KG1 (cell line): ENCODE data around the gene MAP4K4.

Source experiments
- DNase-seq: peaks from one replicate; lab custom pipeline; 2025; lab: John Stamatoyannopoulos, UW

Gene MAP4K4

GRCh38 chr2:101723371-101724124, 26.0 kb downstream of the MAP4K4 start:
- DNase-seq, result no peak

DNA sequence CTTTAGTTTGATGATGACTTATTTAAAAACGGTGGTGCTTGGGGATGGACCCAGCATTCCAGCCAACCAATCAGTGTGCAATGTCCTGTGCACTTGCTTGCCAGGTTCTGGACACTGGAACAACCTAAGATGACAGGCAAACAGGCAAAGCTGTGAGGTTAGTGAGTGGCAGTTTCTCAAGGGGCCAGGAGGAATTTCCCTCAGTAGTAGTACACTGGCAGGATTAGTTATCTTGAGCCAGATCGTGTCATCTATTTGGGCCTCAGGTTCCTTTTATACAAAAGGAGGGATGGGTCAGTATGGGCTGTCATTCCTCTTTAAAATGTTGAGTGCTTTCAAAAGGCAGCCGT, 26.6 kb downstream of the MAP4K4 start:
- no peak for DNase-seq

DNA sequence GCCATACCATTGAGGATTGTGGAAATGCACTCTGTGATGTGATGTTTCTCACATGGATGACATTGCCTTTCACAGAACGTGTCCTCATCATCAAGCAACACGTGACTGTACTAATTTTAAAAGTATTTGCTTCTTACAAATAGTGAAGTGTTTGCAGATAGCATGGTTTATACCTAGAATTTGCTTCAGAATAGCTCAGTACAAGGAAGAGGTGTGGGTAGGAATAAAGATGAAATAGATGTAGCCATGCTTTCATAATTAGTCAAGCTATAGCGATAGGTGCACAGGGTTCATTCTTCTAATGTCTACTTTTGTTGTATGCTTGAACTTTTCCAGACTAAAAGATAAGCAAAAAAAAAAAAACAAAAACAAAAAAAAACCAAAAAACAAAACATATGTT, 27.5 kb downstream of the MAP4K4 start:
- DNase-seq, result no peak

GRCh38 chr2:101725515-101726192, 28.1 kb downstream of the MAP4K4 start:
- DNase-seq, result no peak

DNA sequence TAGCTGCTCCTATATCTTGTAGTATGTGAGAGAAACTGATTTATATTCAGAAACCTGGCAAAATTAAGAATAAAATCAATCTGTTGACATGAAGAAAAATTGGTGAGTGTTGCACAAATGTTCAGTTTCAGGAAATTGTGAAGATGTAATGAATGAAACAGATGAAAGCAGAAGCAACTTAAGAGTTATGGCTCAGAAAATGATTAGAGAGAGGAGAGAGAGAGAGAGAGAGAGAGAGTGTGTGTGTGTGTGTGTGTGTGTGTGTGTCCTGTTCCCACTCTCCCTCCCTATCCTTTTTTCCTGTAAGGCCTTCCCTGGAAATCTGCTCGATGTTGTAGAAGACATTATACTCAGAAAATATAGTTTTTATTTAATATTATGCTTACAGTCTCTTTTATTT, 31.4 kb downstream of the MAP4K4 start:
- no peak for DNase-seq

GRCh38 chr2:101729521-101730190, 32.1 kb downstream of the MAP4K4 start:
- DNase-seq, result no peak

DNA sequence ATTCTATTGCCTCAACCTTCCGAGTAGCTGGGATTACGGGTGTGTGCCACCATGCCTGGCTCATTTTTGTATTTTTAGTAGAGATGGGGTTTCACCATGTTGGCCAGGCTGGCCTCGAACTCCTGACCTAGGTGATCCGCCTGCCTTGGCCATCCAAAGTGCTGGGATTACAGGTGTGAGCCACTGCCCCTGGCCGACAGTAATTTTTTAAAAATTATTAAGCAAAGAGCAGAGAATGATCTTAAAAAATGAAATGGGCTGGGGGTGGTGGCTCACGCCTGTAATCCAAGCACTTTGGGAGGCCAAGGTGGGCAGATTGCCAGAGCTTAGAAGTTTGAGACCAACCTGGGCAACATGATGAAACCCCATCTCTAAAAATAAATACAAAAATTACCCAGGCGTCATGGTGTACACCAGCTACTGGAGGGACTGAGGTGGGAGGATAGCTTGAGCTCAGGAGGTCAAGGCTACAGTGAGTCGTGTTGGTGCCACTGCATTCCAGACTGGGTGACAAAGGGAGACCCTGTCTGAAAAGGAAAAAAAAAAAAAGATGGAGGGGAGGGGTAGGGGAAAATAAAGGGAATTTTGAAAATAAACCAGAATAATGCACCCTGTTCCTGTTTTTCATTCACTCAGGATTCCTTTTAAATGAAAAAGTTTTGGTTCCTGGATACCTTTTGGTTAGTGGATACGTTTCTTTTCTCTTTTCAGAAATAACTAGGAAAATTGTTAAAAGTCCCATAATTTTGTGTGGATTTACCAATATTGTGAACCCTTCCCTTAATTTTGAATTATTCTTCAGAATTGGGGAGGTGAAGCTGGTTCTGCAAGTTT, 33.9 kb downstream of the MAP4K4 start:
- no peak for DNase-seq

- DNase-seq, result no peak
These were observed 34.7 kb downstream of the MAP4K4 start for GRCh38 chr2:101732199-101732598.

- no peak for DNase-seq
These were observed 35.3 kb downstream of the MAP4K4 start for GRCh38 chr2:101732773-101733256.

- no peak for DNase-seq
These were observed 35.9 kb downstream of the MAP4K4 start for GRCh38 chr2:101733257-101733993.

- no peak for DNase-seq
These were observed 37.1 kb downstream of the MAP4K4 start for GRCh38 chr2:101734505-101735165.

GRCh38 chr2:101735166-101735533, 37.6 kb downstream of the MAP4K4 start:
- no peak for DNase-seq

DNA sequence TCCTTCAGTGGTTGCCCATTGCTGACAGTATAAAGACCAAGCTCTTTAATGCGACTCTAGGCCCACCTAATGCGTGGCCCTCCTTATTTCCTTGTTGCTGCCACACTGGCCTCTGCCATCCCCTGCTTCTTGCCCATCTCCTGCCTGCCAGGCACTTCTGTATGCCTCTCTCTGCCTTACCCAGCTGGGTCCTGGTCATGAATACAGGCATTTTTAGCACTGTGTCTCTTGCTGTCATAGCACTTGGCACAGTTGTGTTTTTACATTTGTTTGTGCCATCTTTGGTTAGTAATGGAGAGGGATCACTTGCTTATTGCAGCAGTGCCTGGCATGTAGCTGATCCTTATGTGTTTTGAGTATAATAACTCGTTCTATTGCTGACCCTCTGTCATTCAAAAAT, 38.7 kb downstream of the MAP4K4 start:
- DNase-seq, result no peak

GRCh38 chr2:101736861-101737291, 39.4 kb downstream of the MAP4K4 start:
- no peak for DNase-seq

- no peak for DNase-seq
These were observed 40.2 kb downstream of the MAP4K4 start for GRCh38 chr2:101737478-101738255.

DNA sequence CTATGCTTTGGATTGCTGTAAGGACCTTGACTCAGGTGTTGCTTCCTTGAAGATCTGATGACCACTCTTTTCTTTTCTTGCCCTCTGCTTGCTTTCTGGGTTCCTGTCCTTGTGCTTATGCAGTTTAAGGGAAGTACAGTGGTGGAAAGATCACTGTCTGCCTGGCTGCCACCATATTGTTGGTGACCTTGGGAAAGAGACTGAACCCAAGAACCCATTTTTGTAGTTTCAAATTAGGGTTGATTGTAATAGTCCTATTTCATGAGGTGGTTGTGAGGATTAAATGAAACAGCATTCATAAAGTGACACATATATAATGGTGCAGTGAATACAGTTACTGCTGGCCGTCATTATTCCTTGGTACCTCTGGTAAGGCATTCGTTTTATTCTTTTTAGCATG, 41.1 kb downstream of the MAP4K4 start:
- DNase-seq, result no peak

DNA sequence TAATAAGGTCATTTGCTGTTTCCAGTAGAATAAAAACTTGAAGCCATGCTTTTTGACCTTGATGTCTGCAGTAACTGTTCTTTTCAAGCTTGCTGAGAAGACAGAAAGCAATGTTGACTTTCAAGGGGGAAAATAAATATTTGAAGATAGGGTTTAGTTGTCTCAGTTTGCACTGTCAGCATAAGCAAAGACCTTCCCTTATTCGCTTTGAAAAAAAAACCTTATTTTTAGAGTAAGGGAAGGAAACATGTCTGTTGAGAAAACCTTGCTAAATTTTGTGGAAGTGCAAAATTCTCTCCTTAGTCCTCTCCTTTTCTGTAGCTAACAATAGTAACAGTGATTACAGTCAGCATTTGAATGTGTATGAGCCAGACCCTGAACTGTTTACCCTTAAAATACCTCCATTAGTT, 43.1 kb downstream of the MAP4K4 start:
- DNase-seq, result no peak

- no peak for DNase-seq
These were observed 44.4 kb downstream of the MAP4K4 start for GRCh38 chr2:101741775-101742520.

GRCh38 chr2:101742547-101742946, 45.0 kb downstream of the MAP4K4 start:
- DNase-seq, result no peak
